GM18505 (cell line): ENCODE data around the gene ASB13.
"Not testable (repeated sequence)": the region's sequence is repeated elsewhere in the genome, so short reads cannot be mapped to it uniquely, and the experiment has no call there.

Experiments used
- ATAC-seq: cut with Tn5 transposase; IDR thresholded peaks from one replicate; pipeline ENCODE4 v1.9.1; 2021; ENCODE audit not compliant: unreplicated experiment
- POLR2A ChIP-seq: IDR thresholded peaks from 4 replicates; pipeline ENCODE4 v1.6.1; 2011; ENCODE audit warnings: borderline replicate concordance; ENCODE audit not compliant: insufficient read depth, insufficient read length; ENCODE audit errors: extremely low read depth

The ASB13 gene

GRCh38 chr10:5595994-5596471 lies 70.4 kb downstream of the ASB13 start:
- TF ChIP-seq POLR2A: no peak
- ATAC-seq: no peak

DNA sequence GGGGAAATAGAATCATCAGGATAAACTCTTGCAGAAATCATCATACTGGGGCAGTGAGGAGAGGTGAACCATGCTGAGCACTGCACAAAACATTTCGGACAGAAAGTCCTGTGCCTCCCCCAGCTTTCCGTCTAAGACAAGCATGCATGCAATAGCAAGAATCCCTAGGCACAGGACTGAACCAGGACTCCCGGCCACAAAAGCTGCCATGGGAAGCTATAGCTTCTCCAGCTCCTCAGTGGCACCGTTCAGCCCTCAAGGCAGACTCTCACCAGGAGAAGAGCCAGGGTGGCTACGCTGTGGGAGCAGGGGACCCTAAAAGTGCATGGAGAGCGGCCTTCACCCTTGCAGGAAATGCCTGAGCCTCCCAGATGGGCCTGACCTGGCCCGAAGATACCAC lies 70.8 kb downstream of the ASB13 start:
- no peak for ATAC-seq
- no peak for TF ChIP-seq POLR2A

DNA sequence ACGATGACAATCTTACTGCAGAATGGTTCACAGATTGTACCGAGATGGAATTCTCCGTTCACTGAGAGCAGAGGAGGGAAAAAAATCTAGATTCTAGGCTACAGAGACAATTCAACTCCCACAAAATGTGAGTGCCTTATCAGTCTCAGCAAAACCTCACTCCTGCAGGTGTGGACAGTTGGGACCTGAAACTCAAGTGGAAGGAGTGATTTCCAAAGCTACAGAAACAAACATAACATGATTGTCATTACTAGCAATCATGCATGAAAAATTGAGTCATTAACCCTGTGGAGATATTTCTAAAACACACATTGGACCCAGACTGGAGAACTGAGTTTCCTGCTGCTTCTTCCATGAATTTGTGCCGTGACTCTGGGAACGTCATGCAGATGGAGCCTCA lies 71.3 kb downstream of the ASB13 start:
- no peak for ATAC-seq
- no peak for TF ChIP-seq POLR2A

DNA sequence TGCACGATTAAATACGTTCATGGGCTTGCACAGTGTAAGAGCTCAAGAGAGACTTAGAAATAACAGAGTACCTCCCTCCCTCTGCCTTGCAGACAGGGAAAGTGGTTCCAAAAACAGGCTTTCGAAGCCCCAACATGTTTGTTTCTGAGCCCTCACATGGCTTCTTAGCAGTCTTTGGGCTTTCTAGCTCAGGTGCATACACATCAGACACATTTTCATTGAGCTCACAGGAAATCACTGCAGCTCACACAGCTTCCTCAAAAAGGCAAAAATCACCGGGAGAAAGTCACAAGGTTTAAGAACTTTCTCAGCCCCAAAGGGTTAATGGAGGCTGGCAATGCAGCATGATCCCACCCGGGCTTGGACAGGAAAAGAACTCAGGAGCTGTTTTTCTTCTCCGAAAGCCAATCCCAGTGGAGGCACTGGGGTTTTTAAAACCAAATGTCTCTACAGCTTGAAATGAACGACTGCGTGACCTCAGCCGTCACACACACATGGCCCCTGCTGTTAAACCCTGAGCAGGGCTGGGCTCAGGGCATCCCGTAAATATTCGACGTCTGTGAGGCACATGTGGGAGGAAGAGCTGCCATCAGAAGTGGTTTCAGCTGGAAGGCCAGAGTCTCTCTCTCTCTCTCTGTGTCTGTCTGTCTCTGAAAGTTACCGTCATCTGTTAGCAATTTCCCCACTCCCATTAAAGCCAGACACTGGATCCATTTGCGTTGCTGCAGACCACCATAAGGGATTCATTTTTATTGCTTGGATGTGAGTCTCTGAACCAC lies 71.9 kb downstream of the ASB13 start:
- ATAC-seq: no peak
- TF ChIP-seq POLR2A: no peak

DNA sequence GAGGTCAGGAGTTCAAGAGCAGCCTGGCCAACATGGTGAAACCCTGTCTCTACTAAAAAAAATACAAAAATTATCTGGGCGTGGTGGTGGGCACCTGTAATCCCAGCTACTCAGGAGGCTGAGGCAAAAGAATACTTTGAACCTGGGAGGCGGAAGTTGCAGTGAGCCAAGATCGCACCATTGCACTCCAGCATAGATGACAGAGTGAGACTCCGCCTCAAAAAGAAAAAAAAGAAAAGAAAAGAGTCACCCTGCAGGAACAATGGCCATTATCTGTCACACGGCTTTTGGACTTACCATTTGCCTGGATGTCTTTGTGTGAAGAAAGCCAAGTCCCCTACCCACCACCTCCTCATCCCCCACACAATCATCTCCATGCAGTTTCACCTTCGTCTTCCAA lies 73.0 kb downstream of the ASB13 start:
- ATAC-seq: not testable (repeated sequence)

GRCh38 chr10:5592070-5592469 lies 74.3 kb downstream of the ASB13 start:
- TF ChIP-seq POLR2A: no peak
- no peak for ATAC-seq

DNA sequence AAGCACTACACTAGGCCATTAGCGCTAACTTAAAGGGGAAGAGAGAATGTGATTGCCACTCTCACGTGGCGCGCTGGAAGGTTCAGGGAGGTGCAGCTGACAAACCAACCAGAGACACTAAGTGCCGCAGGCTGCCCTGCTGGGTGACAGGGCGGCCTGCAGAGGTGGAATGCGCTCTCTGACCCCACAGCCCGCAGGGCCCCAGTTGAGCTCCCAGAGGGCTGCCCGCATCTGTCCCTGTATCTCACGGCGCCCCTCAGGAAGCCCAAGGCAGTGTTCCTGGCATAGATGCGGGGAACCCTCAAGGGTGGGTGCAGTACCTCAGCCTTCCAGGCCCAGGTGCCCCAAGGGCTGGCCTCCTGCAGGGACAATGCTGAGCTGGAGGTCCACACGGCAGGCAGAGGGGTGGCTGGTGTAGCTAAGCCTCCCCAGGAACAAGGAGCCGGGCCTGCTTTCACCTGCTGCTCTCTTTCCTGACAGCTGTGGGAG lies 75.0 kb downstream of the ASB13 start:
- TF ChIP-seq POLR2A: no peak
- no peak for ATAC-seq

DNA sequence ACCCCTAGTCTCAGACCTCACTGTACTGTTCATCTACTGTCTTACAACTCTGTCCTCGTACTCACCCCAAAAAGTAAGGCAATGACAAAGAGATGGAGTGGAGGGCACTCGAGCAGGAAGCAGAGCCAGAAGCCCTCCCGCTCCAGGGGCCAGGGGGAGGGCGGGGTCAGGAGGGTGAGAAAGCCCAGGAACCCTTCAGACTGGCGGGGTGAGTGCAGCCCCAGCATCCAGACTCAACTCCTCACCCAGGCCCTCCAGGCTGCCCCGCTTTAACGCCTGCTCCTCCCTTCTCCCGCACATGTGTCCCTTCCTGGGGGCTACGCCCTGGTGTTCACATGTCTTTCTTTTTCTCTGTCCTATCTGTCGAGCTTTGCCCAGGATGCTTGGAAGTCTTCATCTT lies 75.6 kb downstream of the ASB13 start:
- no peak for ATAC-seq
- TF ChIP-seq POLR2A: no peak

DNA sequence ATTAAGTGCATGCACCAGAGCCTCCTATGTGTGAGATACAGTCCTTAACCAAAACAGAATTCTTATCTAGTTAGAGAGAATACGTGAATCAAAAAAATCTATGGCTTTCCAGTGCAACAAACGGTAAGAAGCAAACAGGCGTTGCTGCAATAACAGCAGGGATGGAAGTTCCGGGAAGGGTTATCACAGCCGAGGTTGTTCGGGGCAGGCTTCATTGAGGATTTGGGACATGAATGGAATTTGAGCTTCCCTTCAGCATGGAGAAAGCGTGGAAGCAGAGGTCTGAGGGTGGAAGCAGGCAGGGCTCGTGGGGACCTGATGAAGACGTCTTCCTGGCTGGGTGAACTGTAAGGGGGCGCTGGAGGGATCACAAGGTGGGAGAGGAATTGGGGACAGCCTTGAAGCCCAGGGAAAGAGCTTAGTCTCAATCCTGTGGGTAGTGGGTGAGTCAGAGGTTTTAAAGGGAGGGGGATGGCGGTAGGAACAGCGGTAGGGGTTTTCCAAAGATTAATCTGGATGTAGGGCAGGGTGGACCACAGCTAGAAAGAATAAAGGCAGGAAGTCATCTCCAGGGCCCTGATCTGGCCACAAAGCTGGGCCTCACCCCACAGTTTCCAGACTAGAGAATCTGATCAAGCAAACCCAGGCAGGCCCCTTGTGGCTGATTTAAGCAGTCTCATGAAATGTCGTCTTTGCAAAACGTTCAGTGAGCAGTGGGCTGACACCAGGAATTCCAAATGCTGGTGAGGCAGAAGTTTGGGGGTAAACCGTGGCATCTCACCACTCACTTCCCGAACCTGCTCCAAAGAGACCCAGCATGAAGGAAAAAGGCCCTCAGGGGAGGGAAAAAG lies 76.5 kb downstream of the ASB13 start:
- ATAC-seq: no peak
- TF ChIP-seq POLR2A: no peak

GRCh38 chr10:5589011-5589660 lies 77.3 kb downstream of the ASB13 start:
- ATAC-seq: no peak
- no peak for TF ChIP-seq POLR2A
